NCI-H2081 treated with DMSO at 0.1 percent for 48 hours (cell line): ENCODE measurements around the gene WNT11.

Experiments used
- DNase-seq: peaks from one replicate; lab custom pipeline; 2025; lab: John Stamatoyannopoulos, UW

The WNT11 gene

DNA sequence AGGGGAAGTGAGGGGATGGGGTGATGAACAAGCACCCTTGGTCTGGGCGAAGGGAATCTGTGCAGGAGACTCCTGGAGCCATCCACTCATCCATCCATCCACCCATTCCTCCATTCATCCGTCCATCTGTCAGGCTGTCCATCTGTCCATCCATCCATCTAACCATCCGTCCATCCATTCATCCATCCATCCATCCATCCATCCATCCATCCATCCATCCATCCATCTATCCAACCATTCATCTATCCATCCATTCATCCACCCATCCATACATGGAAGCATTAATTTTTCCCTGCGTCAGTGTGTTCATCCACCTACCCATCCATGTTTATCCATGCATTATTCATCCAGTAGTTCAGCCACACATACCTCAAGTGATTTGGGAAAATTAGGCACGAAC, 32.0 kb downstream of the WNT11 start:
- no peak for DNase-seq

DNA sequence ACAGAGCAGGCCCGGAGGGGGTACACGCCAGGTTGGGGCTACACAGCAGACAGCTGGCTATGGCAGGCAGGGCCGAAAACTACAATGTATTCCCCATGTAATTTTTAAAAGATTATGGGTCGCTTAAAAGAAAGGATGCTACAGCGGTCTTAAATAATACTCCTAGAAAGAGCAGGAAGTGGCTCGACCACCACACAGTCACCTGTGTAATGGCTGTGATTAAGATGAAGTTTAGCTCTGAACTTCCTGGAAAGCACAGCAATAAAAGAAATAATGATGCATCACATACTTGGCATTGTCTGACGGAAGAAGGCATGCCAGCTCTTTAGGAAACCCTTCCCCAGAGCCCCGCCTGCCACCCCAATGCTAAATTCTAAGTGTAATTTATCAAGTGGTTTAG, 32.6 kb downstream of the WNT11 start:
- DNase-seq = no peak

DNA sequence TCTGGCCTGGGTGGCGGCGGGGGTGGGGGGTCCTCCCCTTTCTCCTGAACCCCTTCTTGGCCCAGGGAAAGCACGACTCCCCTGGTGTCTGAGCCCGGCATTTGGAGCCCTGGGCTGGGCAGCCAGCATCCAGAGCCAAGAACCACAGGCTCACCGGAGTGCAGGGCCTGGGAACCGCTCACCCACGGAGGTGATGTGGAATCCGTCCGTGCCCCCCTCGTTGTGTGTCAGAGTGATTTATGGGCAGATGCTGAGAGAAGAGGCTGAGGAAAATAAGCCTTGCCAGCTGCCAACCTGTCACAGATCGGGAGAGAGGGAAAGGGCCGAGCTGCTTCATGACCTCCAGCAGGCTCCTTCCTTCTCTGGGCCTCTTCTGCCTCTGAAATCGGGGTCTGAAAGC, 33.7 kb downstream of the WNT11 start:
- DNase-seq = no peak

DNA sequence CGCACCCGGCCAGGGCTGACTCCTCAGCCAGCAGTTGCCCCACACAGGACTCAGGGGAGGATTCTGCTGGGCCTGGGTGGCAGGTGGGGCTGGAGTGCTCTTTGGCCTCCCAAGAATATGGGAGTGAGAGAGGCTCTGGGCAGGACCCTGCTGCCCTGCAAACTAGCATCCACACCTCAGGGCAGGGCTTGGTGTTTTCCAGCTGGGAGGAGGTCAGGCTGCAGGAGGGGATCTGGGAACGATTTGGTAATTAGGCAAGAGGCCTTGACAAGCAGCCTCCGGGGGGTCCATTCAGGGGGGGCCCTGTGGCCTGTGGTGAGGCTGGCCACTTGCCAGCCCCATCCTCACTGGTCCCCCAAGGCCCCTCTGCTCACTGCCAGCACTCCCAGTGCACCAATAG, 35.8 kb downstream of the WNT11 start:
- no peak for DNase-seq

DNA sequence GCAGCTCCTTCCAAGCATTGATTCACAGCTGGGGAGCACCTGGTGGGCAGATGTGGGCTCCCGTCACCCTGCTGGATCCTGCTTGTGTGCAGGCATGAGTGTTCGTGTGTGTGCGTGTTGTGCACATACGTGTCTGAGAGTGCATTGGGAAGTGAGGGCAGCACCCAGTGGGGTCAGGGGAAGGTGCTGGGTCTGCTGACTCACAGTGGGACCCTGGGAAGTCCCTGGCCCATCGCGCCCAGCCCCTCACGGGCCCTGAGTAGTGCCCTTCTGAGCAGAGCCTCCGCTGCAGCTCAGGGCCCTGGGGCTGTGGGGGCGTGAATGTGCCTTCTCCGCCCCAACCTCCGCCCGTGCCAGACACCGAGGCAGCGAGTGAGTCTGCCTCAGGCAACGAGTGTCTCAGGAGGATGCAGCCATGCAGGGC, 36.8 kb downstream of the WNT11 start:
- no peak for DNase-seq

DNA sequence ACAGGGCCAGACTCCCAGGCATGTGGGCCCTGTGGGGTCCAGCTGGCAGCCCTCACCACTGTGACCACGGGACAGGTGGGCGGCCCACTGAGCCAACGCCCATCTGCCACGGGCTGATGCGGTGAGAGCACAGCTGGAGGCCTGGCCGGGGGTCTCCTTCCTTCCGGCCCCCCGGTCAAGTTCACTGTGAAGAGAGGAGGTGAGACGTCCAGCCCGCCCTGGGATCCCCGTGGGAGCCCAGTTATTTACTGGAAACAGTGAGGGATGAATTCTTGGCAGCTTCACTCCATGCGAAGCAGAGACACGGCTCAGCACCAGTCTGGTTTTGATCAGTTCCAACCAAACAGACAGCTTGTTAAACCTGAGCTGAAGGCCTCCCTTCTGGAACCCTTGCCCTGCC, 38.7 kb downstream of the WNT11 start:
- DNase-seq = no peak

DNA sequence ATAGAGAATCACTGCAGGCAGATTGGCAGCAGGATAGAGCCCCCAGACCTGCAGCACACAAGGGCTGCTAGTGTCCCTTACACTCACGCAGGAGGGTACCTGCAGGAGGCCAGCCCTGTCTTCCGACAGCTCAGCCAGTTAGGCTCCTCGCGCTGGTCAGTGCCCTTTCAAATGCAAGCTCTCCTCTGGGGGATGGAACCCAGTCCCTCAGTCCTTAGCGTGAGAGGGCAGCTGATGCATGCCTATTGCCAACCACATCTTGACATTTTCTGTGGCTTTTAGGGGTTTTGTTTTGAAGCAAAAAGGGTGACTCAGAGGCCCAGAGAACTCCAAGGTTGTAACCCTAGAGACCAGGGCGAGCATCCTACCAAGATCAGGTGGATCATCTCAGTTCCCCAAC, 40.0 kb downstream of the WNT11 start:
- no peak for DNase-seq

DNA sequence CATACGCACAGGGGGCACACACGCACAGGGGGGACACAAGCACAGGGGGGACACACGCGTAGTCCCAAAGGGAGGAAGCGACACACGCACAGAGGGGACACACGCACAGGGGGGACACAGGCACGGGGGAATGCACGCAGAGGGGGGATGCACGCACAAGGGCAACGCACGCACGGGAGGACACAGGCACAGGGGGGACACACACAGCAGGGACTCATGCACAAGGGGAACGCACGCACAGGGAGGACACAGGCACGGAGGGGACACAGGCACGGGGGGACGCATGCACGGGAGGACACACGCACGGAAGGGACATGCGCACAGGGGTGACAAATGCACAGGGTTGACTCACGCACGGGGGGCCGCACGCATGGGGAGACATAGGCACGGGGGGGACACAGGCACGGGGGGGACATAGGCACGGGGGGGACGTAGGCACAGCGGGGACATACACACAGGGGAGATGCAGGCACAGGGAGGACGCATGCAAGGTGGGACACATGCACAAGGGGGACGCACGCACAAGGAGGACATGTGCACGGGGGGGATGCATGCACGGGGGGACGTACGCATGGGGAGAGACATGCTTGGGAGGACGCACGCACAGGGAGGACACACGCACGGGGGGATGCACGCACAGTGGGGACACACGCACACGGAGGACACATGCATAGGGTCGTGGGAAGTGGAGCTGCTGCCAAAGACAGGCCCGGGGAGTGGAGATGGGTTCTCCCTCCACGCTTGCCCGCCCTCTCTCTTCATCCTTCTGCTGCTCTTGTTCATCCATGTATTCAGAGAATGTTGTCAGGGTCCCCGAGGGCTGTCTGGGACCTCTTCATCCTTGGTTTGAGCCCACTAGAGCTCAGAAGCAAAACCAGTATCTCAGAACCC, 41.2 kb downstream of the WNT11 start:
- DNase-seq = no peak

DNA sequence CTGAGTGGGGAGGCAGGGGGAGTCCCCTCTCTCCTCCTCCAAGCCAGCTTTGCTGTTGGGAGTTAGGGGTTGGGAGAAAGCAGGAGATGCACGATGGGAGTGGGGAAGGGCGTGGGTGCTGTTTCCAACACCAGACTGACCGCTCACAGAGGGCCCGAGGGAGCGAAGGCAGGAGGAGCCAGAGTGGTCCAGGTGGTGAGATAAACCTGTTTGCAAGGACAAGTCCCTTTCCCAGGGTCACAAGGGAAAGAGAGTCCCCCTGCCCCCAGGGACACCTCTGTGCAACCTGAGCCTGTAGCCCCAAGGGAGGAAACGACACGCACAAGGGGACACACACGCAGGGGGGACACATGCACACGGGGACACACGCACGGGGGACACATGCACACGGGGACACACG, 42.2 kb downstream of the WNT11 start:
- no peak for DNase-seq

DNA sequence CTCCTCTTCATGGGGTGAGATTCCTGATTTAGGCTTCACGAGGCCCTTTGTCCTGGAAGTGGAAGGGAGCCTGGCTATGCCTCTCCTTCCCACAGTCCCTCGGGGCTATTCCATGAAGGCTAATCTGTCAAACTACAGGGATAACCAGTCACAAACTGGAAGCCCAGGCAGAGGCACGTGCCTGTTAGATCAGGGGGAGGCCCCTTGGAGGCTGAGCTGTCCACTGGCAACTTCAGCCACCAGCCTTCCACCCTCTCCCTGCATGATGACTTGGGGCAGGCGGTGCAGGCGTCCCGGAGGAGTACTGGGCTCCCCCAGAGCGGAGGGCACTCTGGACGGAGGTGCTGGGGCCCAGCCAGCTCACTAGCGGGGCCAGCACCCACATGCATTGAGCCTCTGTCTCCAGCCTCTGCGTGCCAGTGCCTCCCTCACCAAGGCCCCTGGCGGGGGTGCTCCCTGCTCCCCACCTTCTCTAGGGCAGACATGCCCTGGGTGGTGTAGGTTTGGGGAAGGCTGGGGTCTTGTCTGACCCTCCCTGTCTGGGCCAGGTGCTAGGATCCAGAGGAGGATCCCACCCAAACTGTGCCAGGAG, 42.9 kb downstream of the WNT11 start:
- no peak for DNase-seq

DNA sequence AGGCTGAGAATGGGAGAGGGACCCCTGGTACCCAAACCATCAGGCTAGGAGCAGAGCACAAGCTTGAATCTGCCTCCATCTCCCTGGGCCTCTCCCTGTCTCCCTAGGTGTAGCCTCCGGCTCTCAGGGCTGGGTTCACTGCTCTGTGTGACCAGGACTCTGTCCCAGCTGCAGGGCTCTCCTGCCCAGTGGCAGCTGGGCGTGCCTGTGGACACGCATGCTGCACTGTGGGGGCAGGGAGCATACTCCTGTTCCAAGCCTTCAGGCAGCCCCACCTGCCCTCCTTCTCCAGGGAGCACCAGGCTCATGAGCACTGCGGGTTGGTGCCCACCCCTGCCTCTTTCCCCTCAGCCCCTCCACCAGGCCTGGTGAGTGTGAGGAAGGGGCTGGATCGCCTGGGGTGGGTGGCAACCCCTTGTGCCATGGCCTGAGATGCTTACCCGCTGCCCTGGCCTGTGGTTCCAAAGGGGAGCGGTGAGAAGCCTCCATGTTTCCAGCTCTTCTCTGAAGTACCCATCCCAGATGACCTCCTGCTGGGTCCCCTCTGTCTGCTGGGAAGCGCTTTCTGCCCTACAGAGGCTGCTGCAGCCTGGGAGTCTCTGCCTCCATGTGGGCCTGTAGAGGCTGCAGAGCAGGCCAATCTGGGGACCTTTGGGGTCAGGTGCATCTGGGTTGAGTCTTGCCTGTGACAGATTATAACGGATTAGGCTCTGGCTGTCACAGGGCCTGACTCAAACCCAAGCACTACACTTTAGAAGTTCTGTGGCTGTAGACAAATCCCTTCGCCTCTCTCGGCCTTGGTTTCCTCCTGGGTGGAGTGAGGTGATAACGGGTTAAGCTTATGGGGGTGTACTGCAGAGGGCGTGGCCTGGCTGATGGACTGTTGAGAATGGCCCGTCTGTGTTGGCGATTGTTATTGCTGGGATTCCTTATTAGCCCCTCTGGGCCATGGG, 43.7 kb downstream of the WNT11 start:
- DNase-seq = no peak

DNA sequence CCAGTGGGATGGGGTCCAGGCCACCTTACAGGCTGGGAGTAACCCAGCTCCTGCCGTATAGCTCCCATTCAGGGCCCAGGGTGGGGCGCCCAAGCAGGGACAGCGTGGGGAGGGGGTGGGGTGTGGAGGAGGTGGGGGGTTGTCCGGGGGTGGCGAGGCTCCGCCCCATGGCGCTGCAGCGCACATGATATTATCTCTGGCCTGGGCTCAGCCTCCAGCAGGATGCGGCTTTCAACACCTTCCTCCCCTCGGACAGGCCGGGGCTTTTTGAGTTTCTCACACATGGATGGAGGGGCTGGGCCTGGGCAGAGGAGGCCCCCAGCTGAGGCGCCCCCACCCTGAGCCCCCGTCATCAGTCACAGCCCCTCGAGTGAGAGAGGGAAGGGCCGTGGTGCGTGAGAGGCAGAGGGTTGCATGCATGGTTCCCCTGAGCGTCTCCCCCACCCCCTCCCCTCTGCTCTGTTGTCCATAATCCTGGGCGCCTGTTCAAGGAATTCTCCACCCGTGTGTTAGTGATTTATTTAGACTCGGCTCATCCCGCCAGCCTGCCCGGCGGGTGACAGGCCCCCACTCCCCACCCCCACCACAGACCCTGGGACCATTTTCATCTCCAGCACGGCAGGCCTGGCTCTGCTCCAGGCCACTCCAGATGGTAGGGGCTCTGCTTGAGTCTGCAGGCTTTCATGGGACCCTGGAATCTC, 44.9 kb downstream of the WNT11 start:
- DNase-seq = no peak

DNA sequence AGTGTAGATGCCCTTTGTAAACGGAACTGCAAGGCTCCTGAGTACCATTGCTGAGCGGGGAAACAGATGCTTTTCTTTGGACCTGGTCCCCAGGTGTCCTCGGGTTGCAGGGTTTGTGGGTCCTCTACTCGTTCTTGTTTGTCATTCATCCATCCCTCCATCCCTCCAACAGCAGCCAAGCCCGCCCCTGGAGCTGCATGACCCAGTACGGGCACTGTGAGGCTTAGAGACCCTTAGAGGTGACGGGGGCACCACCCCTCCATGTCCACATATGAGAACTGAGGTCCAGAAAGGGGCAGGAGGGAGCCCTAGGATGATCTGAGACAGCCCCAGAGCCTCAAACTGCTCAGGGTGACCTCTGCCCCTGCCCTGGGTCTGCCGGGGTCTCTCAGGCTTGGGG, 45.4 kb downstream of the WNT11 start:
- no peak for DNase-seq

DNA sequence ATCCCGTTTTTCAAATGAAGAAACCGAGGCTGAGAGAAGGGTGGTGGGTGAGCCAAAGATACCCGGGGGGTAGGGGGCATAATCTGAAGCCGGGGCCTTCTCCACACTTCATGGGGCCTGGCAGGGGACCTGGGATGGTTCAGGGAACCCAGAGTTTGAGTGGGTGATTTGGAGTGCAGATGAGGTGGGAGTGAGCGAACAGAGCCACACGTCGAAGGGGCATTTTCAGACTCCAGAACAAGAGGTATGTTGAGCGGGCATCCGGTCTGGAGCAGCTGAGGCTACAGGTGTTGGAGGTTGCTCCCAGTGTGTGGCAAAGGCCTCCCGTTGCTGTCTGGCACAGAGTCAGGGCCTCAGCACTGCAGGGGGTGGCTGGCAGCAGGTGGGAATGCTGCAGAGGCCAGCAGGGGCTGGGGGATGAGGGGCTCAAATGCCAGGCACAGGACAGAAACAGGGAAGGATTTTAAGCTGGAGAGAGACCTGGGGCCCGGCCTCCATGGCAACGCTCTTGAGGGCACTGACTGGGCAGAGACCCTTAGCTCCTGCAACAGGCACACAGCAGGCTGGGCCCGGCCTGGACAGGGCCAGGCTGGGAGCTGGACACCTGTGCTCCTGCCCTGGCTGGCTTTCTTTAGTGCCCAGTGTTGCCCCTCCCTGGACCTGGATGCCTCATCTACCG, 46.2 kb downstream of the WNT11 start:
- peak; percentile 64 for DNase-seq

DNA sequence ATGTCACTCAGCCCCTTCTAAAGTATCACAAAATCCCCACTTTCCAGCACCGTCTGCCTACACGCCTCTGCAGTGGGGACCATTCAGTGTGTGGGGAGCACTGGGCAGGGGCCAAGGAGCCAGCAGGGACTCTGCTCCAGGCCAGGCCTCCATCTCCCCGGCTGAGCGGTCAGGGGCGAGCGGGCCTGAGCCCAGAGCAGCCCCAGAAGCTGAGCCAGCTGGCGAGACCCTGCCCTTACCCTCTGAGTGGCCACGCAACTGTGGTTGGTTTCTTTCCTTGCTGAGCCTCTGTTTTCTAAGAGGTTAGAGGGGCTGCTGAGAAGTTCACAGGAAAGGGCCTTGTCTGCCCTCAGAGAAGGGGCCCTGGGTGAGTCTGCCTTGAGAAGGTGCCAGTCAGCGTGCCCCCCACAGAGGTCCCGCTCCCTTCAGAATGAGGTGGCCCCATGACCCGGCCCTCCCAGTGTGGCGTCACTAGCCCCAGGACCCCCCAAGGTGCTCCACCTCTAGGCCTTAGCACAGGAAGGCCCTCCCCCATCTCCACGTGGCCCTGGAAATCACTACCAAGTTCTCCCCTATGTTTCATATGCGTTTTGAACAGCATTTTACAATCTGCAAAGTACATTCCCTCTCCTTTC, 46.9 kb downstream of the WNT11 start:
- no peak for DNase-seq

DNA sequence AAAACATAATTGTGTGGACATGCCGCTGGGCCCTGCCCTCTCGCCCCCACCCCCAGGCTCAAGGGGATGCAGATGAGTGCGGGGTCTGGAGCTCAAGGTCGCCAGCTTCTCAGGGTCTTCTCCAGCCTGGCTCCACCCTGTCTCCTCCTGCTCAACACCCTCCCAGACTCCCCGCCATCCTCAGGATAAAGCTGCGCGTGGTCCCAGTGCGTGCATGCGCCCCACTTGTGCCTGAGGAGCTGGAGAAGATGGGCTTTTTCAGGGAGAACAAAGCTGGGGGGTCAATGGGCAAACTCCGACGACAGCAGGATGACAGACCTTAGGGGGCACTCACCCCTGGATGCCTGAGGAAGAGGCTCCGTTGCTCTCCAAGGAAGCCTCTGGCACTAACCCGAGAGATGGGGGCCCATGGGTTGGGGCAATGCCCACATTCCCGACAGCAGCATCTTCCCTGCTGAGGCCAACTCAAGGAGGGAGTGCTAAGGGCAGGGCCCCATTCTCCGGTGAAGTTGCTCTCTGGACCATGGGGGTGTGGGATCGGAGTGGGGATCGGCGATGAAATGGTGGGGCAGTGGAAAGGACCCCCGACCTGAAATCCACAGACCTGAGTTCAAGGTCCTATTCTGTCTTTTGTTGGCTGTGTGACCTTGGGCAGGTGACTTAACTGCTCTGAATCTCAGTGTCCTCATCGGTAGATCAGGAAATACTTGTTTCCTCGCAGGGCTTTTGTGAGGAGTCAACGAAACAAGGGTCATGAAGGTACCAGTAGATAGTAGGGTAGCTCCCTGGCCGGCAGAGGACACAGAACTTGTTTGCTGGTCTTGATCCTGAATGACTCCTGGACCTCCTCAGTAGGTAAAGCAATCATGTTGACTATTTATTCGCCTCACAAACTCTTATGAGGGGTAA, 47.7 kb downstream of the WNT11 start:
- no peak for DNase-seq

DNA sequence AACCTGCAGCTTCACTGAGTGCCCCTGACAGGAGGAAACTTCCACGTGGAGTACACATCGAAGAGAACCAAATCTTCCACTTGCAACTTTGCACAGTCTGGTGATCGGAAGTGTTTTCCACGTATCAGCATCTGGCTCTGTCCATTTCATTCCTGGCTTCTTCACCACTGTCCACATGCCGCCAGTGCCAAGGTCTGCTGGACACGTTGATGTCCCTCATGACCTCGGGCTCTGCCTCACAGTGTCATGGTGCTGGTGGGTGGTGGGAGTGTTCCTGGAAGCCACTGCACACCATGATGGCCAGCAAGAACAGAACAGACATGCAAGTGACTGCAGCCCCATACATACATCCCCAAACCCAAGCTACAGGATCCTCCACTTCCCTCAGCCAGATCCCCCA, 48.4 kb downstream of the WNT11 start:
- no peak for DNase-seq

DNA sequence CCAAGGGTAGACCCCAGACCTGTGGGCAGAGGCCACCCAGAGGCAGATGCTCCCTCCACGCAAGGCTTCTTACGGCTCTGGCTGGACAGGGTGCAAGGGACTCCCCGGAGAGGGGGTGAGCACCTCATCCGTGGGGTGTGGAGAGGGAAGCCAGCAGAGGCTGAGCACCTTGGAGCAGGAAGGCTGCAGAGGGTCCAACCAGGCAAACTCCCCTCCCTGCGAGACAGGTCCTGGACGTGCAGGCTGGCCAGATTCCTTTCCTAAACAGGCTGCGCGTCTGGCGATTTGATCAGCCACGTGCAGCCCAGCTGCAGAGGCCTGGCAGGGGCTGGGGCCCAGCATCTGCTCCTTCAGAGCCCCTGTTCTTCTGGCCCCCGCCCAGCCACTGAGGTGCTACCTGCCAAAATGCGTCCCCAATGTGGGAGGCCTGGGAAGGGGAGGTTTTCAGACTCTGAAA, 49.3 kb downstream of the WNT11 start:
- DNase-seq = no peak

DNA sequence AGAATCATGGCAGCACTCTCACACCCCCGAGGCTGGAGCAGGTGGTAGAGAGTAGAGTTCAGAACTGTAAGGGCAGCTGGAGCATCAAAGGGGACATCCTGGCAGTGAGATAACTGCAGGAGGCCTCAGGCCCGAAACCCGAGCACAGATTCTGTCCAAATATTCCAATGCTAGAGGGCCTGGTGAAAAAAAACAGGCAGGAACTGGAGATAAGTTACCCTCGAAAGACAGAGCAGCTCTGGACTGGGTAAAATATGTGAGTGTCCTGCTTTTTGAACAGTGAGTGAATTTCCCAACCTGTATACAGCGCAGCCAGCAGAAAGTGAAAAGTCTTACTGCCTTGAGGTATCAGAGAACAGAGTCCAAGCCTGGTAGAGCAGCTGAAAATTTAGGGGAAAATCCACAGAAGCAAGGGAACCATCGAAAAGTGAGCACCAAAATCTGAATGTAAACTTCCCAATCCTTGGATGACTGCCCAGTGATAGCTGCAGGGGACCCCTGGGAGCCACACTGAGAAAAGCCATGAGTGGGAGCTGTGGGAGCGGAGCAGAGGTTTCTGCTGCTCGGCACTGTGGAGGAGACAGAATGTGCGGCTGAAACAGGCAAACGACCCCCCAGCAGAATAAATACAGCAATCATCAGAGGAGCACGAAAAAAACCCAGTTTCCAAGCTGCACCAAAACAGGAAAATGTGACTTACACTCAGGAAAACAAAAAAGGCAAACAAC, 50.6 kb downstream of the WNT11 start:
- DNase-seq = no peak
